ENCODE measurements around the gene IGSF21.

GRCh38 chr1:18319099-18319498 lies 211.5 kb downstream of the IGSF21 start:
- TF ChIP-seq, protein P1, sequence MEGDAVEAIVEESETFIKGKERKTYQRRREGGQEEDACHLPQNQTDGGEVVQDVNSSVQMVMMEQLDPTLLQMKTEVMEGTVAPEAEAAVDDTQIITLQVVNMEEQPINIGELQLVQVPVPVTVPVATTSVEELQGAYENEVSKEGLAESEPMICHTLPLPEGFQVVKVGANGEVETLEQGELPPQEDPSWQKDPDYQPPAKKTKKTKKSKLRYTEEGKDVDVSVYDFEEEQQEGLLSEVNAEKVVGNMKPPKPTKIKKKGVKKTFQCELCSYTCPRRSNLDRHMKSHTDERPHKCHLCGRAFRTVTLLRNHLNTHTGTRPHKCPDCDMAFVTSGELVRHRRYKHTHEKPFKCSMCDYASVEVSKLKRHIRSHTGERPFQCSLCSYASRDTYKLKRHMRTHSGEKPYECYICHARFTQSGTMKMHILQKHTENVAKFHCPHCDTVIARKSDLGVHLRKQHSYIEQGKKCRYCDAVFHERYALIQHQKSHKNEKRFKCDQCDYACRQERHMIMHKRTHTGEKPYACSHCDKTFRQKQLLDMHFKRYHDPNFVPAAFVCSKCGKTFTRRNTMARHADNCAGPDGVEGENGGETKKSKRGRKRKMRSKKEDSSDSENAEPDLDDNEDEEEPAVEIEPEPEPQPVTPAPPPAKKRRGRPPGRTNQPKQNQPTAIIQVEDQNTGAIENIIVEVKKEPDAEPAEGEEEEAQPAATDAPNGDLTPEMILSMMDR (IDR thresholded peaks at IDR 0.05): no peak
- TF ChIP-seq POLR2A (IDR thresholded peaks at IDR 0.05): no peak

Data from thyroid gland (tissue), 4 donors.